Neuronal stem cell (in vitro differentiated cells): ENCODE results near the gene OTOP2.

Source experiments
- DNase-seq: peaks from one replicate; pipeline ENCODE4 v3.0.0-alpha.2; 2013; ENCODE audit warnings: low spot score
- H2AFZ ChIP-seq: one replicate; pipeline ENCODE4 v1.6.1; 2013; ENCODE audit warnings: mild to moderate bottlenecking, low read length, inconsistent platforms
- H2AK5ac ChIP-seq: 2 replicates; pipeline ENCODE4 v1.6.1; 2013; ENCODE audit warnings: low read depth, mild to moderate bottlenecking, inconsistent platforms, low read length, moderate library complexity, mixed read lengths
- H2BK120ac ChIP-seq: 2 replicates; pipeline ENCODE4 v1.6.1; 2013; ENCODE audit warnings: low read depth, mild to moderate bottlenecking, inconsistent platforms, low read length, moderate library complexity, mixed read lengths
- H2BK12ac ChIP-seq: one replicate; pipeline ENCODE4 v1.6.1; 2013; ENCODE audit warnings: low read length, inconsistent platforms
- H2BK15ac ChIP-seq: 2 replicates; pipeline ENCODE4 v1.6.1; 2013; ENCODE audit warnings: mild to moderate bottlenecking, low read length, inconsistent platforms, mixed read lengths
- H2BK5ac ChIP-seq: one replicate; pipeline ENCODE4 v1.6.1; 2013; ENCODE audit warnings: inconsistent platforms, mild to moderate bottlenecking, low read length, moderate library complexity
- H3K14ac ChIP-seq: one replicate; pipeline ENCODE4 v1.6.1; 2013; ENCODE audit warnings: low read length, inconsistent platforms
- H3K18ac ChIP-seq: 2 replicates; pipeline ENCODE4 v1.6.1; 2013; ENCODE audit warnings: low read length, inconsistent platforms
- H3K23ac ChIP-seq: 2 replicates; pipeline ENCODE4 v1.6.1; 2013; ENCODE audit warnings: low read depth, mild to moderate bottlenecking, mixed read lengths, low read length, inconsistent platforms; ENCODE audit not compliant: poor library complexity
- H3K27ac ChIP-seq: replicated peaks from 3 replicates; pipeline ENCODE4 v1.5.1; 2013; ENCODE audit warnings: low read length, inconsistent platforms
- H3K27me3 ChIP-seq, 3 experiments: 2 replicates each; pipeline ENCODE4 v1.6.1; 2013; ENCODE audit warnings: low read length in 3 of 3, mild to moderate bottlenecking in 2 of 3, inconsistent platforms in 1 of 3, low read depth in 1 of 3, mixed read lengths in 1 of 3, moderate library complexity in 1 of 3; ENCODE audit not compliant: control insufficient read depth in 3 of 3, insufficient read depth in 3 of 3
- H3K36me3 ChIP-seq, 2 donors: replicated peaks in 1 of 2; 2 replicates each; pipeline ENCODE4 v1.6.1; 2013; ENCODE audit warnings: low read length in 2 of 2; ENCODE audit not compliant: control insufficient read depth in 2 of 2, insufficient read depth in 2 of 2
- H3K4ac ChIP-seq: 2 replicates; pipeline ENCODE4 v1.6.1; 2013; ENCODE audit warnings: inconsistent platforms, mild to moderate bottlenecking, low read length, moderate library complexity
- H3K4me1 ChIP-seq, 2 donors: 1 replicate in 1 of 2; 2 replicates in 1 of 2; pipeline ENCODE4 v1.6.1; 2013; ENCODE audit warnings: low read length in 2 of 2, low read depth in 1 of 2; ENCODE audit not compliant: control insufficient read depth in 2 of 2, insufficient read depth in 1 of 2
- H3K4me2 ChIP-seq: one replicate; pipeline ENCODE4 v1.6.1; 2013; ENCODE audit warnings: mild to moderate bottlenecking, low read length, inconsistent platforms; ENCODE audit not compliant: insufficient read depth, poor library complexity, severe bottlenecking
- H3K4me3 ChIP-seq, 2 donors: 2 replicates each; pipeline ENCODE4 v1.5.1; 2013; ENCODE audit warnings: low read length in 2 of 2, mild to moderate bottlenecking in 2 of 2, inconsistent platforms in 1 of 2, moderate library complexity in 1 of 2
- H3K79me1 ChIP-seq: one replicate; pipeline ENCODE4 v1.6.1; 2013; ENCODE audit warnings: low read depth, mild to moderate bottlenecking, inconsistent platforms, low read length, moderate library complexity
- H3K9ac ChIP-seq: one replicate; pipeline ENCODE4 v1.6.1; 2013; ENCODE audit warnings: mild to moderate bottlenecking, low read depth, low read length, inconsistent platforms; ENCODE audit not compliant: poor library complexity
- H3K9me3 ChIP-seq, 2 donors: replicated peaks in 1 of 2; 2 replicates each; pipeline versions ENCODE3 to v1.6.1; 2013; ENCODE audit warnings: low read length in 2 of 2, mild to moderate bottlenecking in 2 of 2, inconsistent platforms in 1 of 2, low read depth in 1 of 2, mixed read lengths in 1 of 2, moderate library complexity in 1 of 2; ENCODE audit not compliant: control insufficient read depth in 2 of 2, insufficient read depth in 1 of 2
- H4K8ac ChIP-seq: one replicate; pipeline ENCODE4 v1.6.1; 2013; ENCODE audit warnings: low read depth, mild to moderate bottlenecking, inconsistent platforms, low read length, moderate library complexity
- H4K91ac ChIP-seq: one replicate; pipeline ENCODE4 v1.6.1; 2013; ENCODE audit warnings: low read length, low read depth, mild to moderate bottlenecking, inconsistent platforms; ENCODE audit not compliant: poor library complexity
- WGBS, 2 donors: extraction: QIAGEN DNeasy Blood & Tissue Kit; methylation state at CpG; one replicate each; pipeline ENCODE4 v1.1.7; 2013; ENCODE audit warnings: missing lambda C conversion rate in 2 of 2, mixed read lengths in 1 of 2; ENCODE audit not compliant: insufficient read length in 2 of 2, insufficient replicate concordance in 1 of 2; ENCODE audit errors: extremely low coverage in 2 of 2; 5-methylcytosine and 5-hydroxymethylcytosine counted together

Gene OTOP2

GRCh38 chr17:74916851-74917199 is 7.2 kb upstream of the OTOP2 start:
- no peak overlapping the region for H2BK15ac ChIP-seq
- H4K8ac ChIP-seq: peak overlapping the region; percentile 86
- no peak overlapping the region for H4K91ac ChIP-seq
- H3K4ac ChIP-seq: no peak overlapping the region
- H2BK120ac ChIP-seq: no peak overlapping the region
- H3K4me2 ChIP-seq: no peak overlapping the region
- H2AK5ac ChIP-seq: peak overlapping the region; percentile 63
- peaks cover 5 to 10% of the 10 kb centered on the region in 2 donors for H3K4me1 ChIP-seq
- no peak overlapping the region for H2BK12ac ChIP-seq
- peak overlapping the region; percentile 15 for H3K18ac ChIP-seq
- peaks cover 0 to 3% of the 10 kb centered on the region in 2 donors for H3K9me3 ChIP-seq
- no CpG with 5 or more reads among the region's 11 CpGs for WGBS, 2 donors
- H2BK5ac ChIP-seq: no peak overlapping the region
- H3K27me3 ChIP-seq: peaks cover 0 to 32% (median 5%) of the 10 kb centered on the region in 3 experiments
- H3K27ac ChIP-seq: no peak overlapping the region
- peak overlapping the region; percentile 75 for H3K14ac ChIP-seq
- H3K36me3 ChIP-seq: no peaks in the 10 kb centered on the region
- no peak overlapping the region for H2AFZ ChIP-seq
- peak overlapping the region in 1 of 2 donors; percentile 66 for H3K4me3 ChIP-seq
- H3K79me1 ChIP-seq: peaks cover 6% of the 10 kb centered on the region
- DNase-seq: no peak
- peak overlapping the region; percentile 30 for H3K9ac ChIP-seq
- peak overlapping the region; percentile 97 for H3K23ac ChIP-seq

- H3K36me3 ChIP-seq: no peaks in the 10 kb centered on the region
- peaks cover 6% of the 10 kb centered on the region for H3K79me1 ChIP-seq
- H4K8ac ChIP-seq: no peak overlapping the region
Measured at GRCh38 chr17:74917430-74917829, 6.6 kb upstream of the OTOP2 start.

GRCh38 chr17:74918906-74919305 is 5.2 kb upstream of the OTOP2 start:
- Histone ChIP-seq H2BK5ac (no peak overlapping the region), H3K4me2 (no peak overlapping the region), H4K91ac (no peak overlapping the region), H3K9me3 (peaks cover 0 to 3% of the 10 kb centered on the region in 2 donors), H2BK15ac (no peak overlapping the region), H2BK120ac (no peak overlapping the region), H3K9ac (no peak overlapping the region), H3K18ac (no peak overlapping the region), H3K4ac (no peak overlapping the region), H3K36me3 (no peaks in the 10 kb centered on the region), H3K4me3 (no peak overlapping the region), H2AFZ (no peak overlapping the region), H3K79me1 (peaks cover 6% of the 10 kb centered on the region), H3K14ac (no peak overlapping the region), H2AK5ac (no peak overlapping the region), H4K8ac (no peak overlapping the region), H2BK12ac (no peak overlapping the region), H3K27me3 (peaks cover 3 to 50% (median 22%) of the 10 kb centered on the region in 3 experiments), H3K23ac (no peak overlapping the region), H3K27ac (no peak overlapping the region), H3K4me1 (peaks cover 10 to 15% of the 10 kb centered on the region in 2 donors)
- WGBS, 2 donors: no CpG with 5 or more reads among the region's 5 CpGs
- no peak for DNase-seq

More at GRCh38 chr17:74917430-74917829, 6.6 kb upstream of the OTOP2 start:
- no peak for DNase-seq
- no peak overlapping the region for H3K27ac ChIP-seq
- H3K9me3 ChIP-seq: peaks cover 0 to 3% of the 10 kb centered on the region in 2 donors
- H3K9ac ChIP-seq: no peak overlapping the region
- WGBS, 2 donors: no CpG with 5 or more reads among the region's 10 CpGs
- peak overlapping the region; percentile 83 for H2BK15ac ChIP-seq
- H2BK12ac ChIP-seq: no peak overlapping the region
- peak overlapping the region; percentile 8 for H3K18ac ChIP-seq
- no peak overlapping the region for H2BK120ac ChIP-seq
- peaks cover 5 to 10% of the 10 kb centered on the region in 2 donors for H3K4me1 ChIP-seq
- H3K4me3 ChIP-seq: no peak overlapping the region
- no peak overlapping the region for H4K91ac ChIP-seq
- no peak overlapping the region for H2BK5ac ChIP-seq
- H3K27me3 ChIP-seq: peaks cover 0 to 37% (median 9%) of the 10 kb centered on the region in 3 experiments
- peak overlapping the region; percentile 63 for H2AK5ac ChIP-seq
- H3K4ac ChIP-seq: no peak overlapping the region
- no peak overlapping the region for H3K23ac ChIP-seq
- H3K4me2 ChIP-seq: no peak overlapping the region
- no peak overlapping the region for H2AFZ ChIP-seq
- H3K14ac ChIP-seq: no peak overlapping the region

GRCh38 chr17:74919440-74920305 is 4.4 kb upstream of the OTOP2 start:
- no peak for DNase-seq
- WGBS, 2 donors: no CpG with 5 or more reads among the region's 67 CpGs

More at GRCh38 chr17:74919440-74920305, 4.4 kb upstream of the OTOP2 start:
- no peak overlapping the region for H3K27ac ChIP-seq
- no peak overlapping the region for H2AFZ ChIP-seq
- H2BK5ac ChIP-seq: no peak overlapping the region
- no peak overlapping the region for H4K8ac ChIP-seq
- H3K4me3 ChIP-seq: no peak overlapping the region
- H2BK12ac ChIP-seq: no peak overlapping the region
- H3K4ac ChIP-seq: no peak overlapping the region
- H3K14ac ChIP-seq: peak overlapping the region; percentile 89
- no peak overlapping the region for H3K4me2 ChIP-seq
- peak overlapping the region; percentile 96 for H2AK5ac ChIP-seq
- no peaks in the 10 kb centered on the region for H3K36me3 ChIP-seq
- H3K9ac ChIP-seq: peak overlapping the region; percentile 81
- H3K23ac ChIP-seq: peak overlapping the region; percentile 80
- H3K79me1 ChIP-seq: peaks cover 6% of the 10 kb centered on the region
- H4K91ac ChIP-seq: no peak overlapping the region
- peaks cover 10 to 15% of the 10 kb centered on the region in 2 donors for H3K4me1 ChIP-seq
- H2BK15ac ChIP-seq: peak overlapping the region; percentile 75
- H3K9me3 ChIP-seq: peaks cover 0 to 3% of the 10 kb centered on the region in 2 donors
- H3K18ac ChIP-seq: peak overlapping the region; percentile 59
- H3K27me3 ChIP-seq: peaks cover 10 to 58% (median 30%) of the 10 kb centered on the region in 3 experiments
- no peak overlapping the region for H2BK120ac ChIP-seq
